ENCODE data around the gene CPSF4L.

CPSF4L gene

GRCh38 chr17:73226556-73227172, 35.0 kb downstream of the CPSF4L start:
- no peak for DNase-seq
- TF ChIP-seq GATA1 (IDR thresholded peaks at IDR 0.05; ENCODE audit: low read depth, low read length) (no peak), POLR2A (IDR thresholded peaks at IDR 0.05; ENCODE audit: low read length) (no peak)

DNA sequence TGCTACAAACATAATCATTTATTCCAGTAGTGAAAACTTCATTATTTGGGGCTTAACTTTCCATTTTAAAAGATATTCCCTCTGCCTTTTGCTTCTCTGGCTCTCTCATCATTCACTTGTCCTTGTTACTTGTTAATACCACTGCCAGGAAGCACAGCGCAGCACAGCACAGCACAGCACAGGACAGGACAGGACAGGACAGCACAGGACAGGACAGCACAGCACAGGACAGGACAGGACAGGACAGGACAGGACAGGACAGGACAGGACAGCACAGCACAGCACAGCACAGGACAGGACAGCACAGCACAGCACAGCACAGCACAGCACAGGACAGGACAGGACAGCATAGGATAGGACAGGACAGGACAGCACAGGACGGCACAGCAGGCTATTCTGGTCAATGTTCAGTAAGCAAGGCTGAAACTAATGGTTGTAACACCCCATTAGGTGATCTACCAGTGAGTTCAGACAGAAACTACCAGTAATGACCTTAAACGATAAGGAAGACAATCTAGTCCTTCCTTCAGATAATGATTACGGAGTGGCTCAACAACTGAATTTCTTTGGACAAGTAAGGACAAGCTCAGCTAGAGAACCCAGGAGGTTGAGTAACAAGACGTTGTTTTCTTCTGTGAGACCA, 36.9 kb downstream of the CPSF4L start:
- TF ChIP-seq GATA1 (IDR thresholded peaks at IDR 0.05; ENCODE audit: low read depth, low read length) (no peak), POLR2A (IDR thresholded peaks at IDR 0.05; ENCODE audit: low read length) (no peak)
- peak; percentile 11 to 17 for DNase-seq

GRCh38 chr17:73224237-73224636, 37.4 kb downstream of the CPSF4L start:
- TF ChIP-seq POLR2A (IDR thresholded peaks at IDR 0.05; ENCODE audit: low read length), result no peak
- no peak for TF ChIP-seq GATA1 (IDR thresholded peaks at IDR 0.05; ENCODE audit: low read depth, low read length)
- DNase-seq, result peak in 1 of 2 experiments; percentile 17

- TF ChIP-seq POLR2A (IDR thresholded peaks at IDR 0.05; ENCODE audit: low read length) (no peak), GATA1 (IDR thresholded peaks at IDR 0.05; ENCODE audit: low read depth, low read length) (no peak)
- DNase-seq, result no peak
Observed at GRCh38 chr17:73223626-73224230, 38.0 kb downstream of the CPSF4L start.

GRCh38 chr17:73215447-73215846, 46.2 kb downstream of the CPSF4L start:
- no peak for DNase-seq
- TF ChIP-seq POLR2A (IDR thresholded peaks at IDR 0.05; ENCODE audit: low read length) (no peak), GATA1 (IDR thresholded peaks at IDR 0.05; ENCODE audit: low read depth, low read length) (no peak)

DNA sequence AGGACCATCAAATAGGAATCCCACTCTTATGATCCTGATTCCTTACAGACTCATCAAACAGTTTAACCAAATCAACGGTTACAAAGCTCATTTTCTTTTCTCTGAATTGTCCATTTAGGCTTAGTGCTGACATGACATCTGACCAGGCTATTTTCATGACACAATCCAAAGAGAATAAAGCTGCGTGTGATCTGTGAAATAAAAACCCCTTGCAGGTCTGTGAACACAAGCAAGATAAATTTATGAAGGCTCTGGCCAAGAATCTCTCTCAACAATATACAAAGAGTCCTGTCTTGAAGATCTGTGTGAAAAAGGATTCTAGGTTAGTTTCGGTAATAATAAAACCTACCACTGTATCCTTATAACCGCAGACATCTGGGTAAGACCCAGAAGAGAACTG, 46.8 kb downstream of the CPSF4L start:
- TF ChIP-seq GATA1 (IDR thresholded peaks at IDR 0.05; ENCODE audit: low read depth, low read length), result no peak
- TF ChIP-seq POLR2A (IDR thresholded peaks at IDR 0.05; ENCODE audit: low read length), result no peak
- DNase-seq, result no peak

GRCh38 chr17:73214008-73214407, 47.7 kb downstream of the CPSF4L start:
- no peak for DNase-seq
- TF ChIP-seq POLR2A (IDR thresholded peaks at IDR 0.05; ENCODE audit: low read length) (no peak), GATA1 (IDR thresholded peaks at IDR 0.05; ENCODE audit: low read depth, low read length) (no peak)

- no peak for DNase-seq
- TF ChIP-seq GATA1 (IDR thresholded peaks at IDR 0.05; ENCODE audit: low read depth, low read length), result no peak
- no peak for TF ChIP-seq POLR2A (IDR thresholded peaks at IDR 0.05; ENCODE audit: low read length)
Observed at GRCh38 chr17:73211745-73212144, 49.9 kb downstream of the CPSF4L start.

DNA sequence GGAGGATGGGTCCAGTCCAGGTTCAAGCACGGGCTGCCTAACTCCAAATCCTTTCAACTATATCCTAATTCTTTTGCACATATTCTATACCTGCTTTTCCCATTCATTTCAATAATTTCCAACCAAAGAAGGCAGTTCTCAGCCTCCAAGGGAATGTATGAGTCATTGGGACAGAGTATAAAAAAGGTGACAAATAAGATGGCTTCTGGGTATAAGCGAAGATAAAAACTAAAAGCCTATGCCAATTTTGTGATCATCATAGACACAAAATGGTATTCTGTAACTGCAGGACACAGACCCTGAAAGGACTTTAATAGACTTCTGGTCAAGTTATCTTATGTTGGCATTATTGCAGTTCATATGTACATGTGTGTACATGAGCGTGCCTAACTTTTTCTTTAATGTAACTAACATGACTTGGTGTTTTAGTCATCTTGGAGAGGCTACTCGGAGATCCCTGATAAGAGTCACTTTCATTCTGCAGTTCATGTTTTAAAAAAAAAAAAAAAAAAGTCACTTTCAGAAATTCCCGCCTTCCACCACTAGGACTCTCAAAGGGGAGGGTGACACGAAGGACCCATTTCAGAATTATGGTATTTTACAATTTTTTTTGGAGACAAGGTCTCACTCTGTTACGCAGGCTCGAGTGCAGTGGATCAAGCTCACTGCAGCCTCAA, 51.5 kb downstream of the CPSF4L start:
- no peak for TF ChIP-seq POLR2A (IDR thresholded peaks at IDR 0.05; ENCODE audit: low read length)
- peak; percentile 12 for TF ChIP-seq GATA1 (IDR thresholded peaks at IDR 0.05; ENCODE audit: low read depth, low read length)

DNA sequence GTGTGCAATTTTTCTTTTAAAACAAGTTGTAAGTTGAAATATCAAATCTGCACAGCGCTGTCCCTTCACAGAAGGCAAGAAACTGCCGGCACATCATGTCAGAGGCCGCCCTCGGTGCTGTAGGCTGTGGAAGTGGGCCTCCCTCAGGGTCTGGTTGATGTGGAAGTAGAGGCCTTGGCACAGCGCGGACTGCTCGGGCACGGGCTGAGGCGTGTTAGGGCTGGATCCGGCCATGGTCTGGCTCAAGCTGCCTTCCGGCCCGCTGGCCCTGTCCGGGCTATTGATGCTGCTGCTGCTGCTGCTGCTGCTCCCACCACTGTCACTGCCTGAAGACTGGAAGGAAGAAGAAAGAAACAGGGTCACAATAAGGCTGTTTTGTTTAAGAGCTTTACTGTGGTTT, 52.2 kb downstream of the CPSF4L start:
- DNase-seq, result no peak
- TF ChIP-seq GATA1 (IDR thresholded peaks at IDR 0.05; ENCODE audit: low read depth, low read length) (no peak), POLR2A (IDR thresholded peaks at IDR 0.05; ENCODE audit: low read length) (no peak)

More for the DNA sequence above, 51.5 kb downstream of the CPSF4L start:
- peak; percentile 85 for DNase-seq

GRCh38 chr17:73208139-73208827, 53.4 kb downstream of the CPSF4L start:
- no peak for DNase-seq
- no peak for TF ChIP-seq GATA1 (IDR thresholded peaks at IDR 0.05; ENCODE audit: low read depth, low read length)
- TF ChIP-seq POLR2A (IDR thresholded peaks at IDR 0.05; ENCODE audit: low read length), result no peak

DNA sequence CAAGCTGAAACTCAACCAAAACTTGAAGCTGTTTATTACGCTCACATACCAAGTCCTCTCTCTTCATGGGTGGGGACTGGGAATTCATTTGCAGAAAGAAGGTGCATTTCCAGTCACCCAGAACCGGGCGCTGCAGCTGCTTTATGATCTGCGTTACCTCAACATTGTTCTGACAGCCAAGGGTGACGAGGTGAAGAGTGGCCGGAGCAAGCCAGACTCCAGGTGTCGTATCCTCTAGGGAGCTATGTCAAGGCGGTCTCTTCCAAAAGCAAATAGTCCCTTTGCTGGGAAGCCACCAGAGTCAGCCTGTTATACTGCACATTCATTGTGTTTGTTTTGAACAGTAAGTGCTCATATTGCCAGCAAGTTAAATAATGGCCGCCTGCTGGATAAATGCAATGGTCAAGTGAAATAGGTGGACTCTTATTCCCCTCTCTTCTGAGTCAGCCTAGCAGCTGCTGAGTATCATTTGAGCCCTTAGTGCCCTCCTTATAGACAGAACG, 56.2 kb downstream of the CPSF4L start:
- TF ChIP-seq GATA1 (IDR thresholded peaks at IDR 0.05; ENCODE audit: low read depth, low read length) (no peak), POLR2A (IDR thresholded peaks at IDR 0.05; ENCODE audit: low read length) (no peak)
- DNase-seq, result no peak

DNA sequence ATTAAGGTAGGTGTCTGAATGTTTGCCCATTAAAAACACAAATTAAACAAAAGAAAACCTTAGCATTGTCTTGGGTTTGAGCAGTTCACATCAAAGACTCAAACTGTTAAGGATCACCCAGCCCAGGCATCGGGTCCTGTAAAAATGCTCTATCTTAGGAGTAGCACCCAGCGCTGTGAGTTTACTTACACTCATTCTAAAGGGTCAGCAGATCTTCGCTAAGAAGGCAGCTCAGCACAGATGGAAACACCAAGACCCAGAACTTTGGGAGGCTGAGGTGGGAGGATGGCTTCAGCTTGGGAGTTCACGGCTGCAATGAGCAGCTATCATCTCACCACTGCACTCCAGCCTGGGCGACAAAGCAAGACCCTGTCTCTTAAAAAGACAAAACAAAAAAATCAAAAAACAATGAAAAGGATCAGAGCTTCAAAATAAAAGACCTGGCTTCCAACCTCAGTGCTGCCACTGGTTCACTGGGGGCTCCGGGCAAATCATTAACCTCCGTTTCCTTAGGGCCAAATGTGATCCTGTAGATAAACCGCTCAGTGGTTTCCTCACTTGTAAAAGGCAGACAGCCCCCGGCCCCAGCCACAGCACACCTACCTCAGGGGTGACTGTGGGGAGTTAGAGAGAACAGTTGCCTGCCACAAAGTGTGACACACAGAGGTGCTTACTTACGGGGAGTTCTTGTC, 57.7 kb downstream of the CPSF4L start:
- no peak for DNase-seq
- no peak for TF ChIP-seq POLR2A (IDR thresholded peaks at IDR 0.05; ENCODE audit: low read length)
- TF ChIP-seq GATA1 (IDR thresholded peaks at IDR 0.05; ENCODE audit: low read depth, low read length), result no peak
